ENCODE measurements around the gene GPR132. TPM values are rescaled to one million over a fixed set of nuclear protein-coding genes. Genes with fewer than 3 reads are reported as not detected.

The GPR132 gene
- total RNA-seq, 1 experiment from 2014 or later = 0.20 TPM

DNA sequence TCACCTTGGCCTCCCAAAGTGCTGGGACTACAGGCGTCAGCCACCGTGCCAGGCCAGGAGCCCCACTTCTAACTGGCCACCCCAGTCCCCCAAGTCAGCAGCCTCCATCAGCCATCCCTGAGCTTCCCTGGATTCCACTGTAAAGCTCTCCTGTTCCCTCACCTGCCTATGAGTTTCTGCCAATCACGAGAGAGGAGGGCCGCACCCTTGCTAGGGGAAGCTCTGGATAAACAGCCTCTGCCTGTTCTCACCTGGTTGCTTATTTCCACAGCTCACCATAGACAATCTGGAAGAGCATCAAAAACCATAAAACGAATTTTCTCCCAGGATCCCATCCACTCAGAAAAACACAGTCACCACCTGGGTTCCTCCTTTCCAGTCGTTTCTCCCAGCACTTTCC lies 49.3 kb downstream of the GPR132 start:
- Histone ChIP-seq H2BK20ac (ENCODE audit: low read depth, low read length, poor library complexity, severe bottlenecking) (no peak overlapping the region), H3K23ac (ENCODE audit: insufficient read length, low read depth, low read length) (no peak overlapping the region), H2BK120ac (ENCODE audit: low read depth, low read length, poor library complexity, severe bottlenecking) (no peak overlapping the region), H4K20me1 (ENCODE audit: control insufficient read depth, insufficient read depth, insufficient read length) (peaks cover 3% of the 10 kb centered on the region), H3K4ac (ENCODE audit: low read depth, low read length) (no peak overlapping the region), H3K56ac (ENCODE audit: insufficient read length, low read depth, low read length) (no peak overlapping the region), H3K27ac (ENCODE audit: insufficient read length, low read depth, low read length) (no peak overlapping the region), H3K9ac (ENCODE audit: extremely low read depth, insufficient read length, low read length) (no peak overlapping the region), H3K9me3 (ENCODE audit: control insufficient read depth, low read depth, low read length) (no peaks in the 10 kb centered on the region), H3K4me2 (ENCODE audit: insufficient read depth, insufficient read length, low read length) (no peak overlapping the region), H3K4me1 (ENCODE audit: insufficient read depth, low read length) (peaks cover 5% of the 10 kb centered on the region; the same call in 1 of the 2 replicates), H4K91ac (ENCODE audit: insufficient read length, low read depth, low read length) (no peak overlapping the region), H3K23me2 (ENCODE audit: insufficient read length, low read depth, low read length, poor library complexity, severe bottlenecking) (peaks cover 6% of the 10 kb centered on the region), H4K5ac (ENCODE audit: insufficient read length, low read depth, low read length) (no peak overlapping the region), H2AK5ac (ENCODE audit: insufficient read length, low read length) (no peak overlapping the region), H2AFZ (ENCODE audit: low read length) (no peak overlapping the region), H3T11ph (ENCODE audit: low read length) (no peak overlapping the region), H3K14ac (ENCODE audit: insufficient read depth, low read length) (no peak overlapping the region), H2BK5ac (ENCODE audit: insufficient read length, low read length) (no peak overlapping the region), H3K18ac (ENCODE audit: insufficient read length, low read depth, low read length) (no peak overlapping the region), H3K27me3 (ENCODE audit: insufficient read depth, low read length) (no peaks in the 10 kb centered on the region), H3K79me2 (ENCODE audit: insufficient read depth, low read length) (peaks cover 76% of the 10 kb centered on the region), H4K8ac (replicated peaks; ENCODE audit: insufficient read length, low read depth, low read length) (no peak overlapping the region), H2BK12ac (ENCODE audit: insufficient read length, low read depth, low read length) (no peak overlapping the region), H3K79me1 (ENCODE audit: insufficient read depth, low read depth, low read length, poor library complexity, severe bottlenecking) (peaks cover 34% of the 10 kb centered on the region), H2BK15ac (ENCODE audit: low read depth, low read length) (no peak overlapping the region)
- Mint-ChIP-seq H3K9me3 (peaks cover 0 to 2% of the 10 kb centered on the region in 2 experiments; a peak in 1 of 5 replicates), H3K4me3 (peak overlapping the region in 1 of 2 experiments; percentile 30; a peak in 1 of 5 replicates), H3K27me3 (ENCODE audit: low read depth) (no peaks in the 10 kb centered on the region; the same call in 1 of the 2 replicates), H3K27ac (peak overlapping the region; percentile 46 to 88 (median 61); a peak in 4 of 7 replicates), H3K36me3 (ENCODE audit: insufficient read depth in 1 of 3, low read depth in 3 of 3) (peaks cover 15 to 50% (median 44%) of the 10 kb centered on the region in 3 experiments; a peak in 6 of 7 replicates), H3K4me1 (peaks cover 57 to 74% of the 10 kb centered on the region in 2 experiments)
- no CpG with 5 or more reads among the region's 6 CpGs for WGBS (ENCODE audit: extremely low coverage, insufficient read length, low lambda C conversion rate)
- TF ChIP-seq CTCF (conservative IDR thresholded peaks at IDR 0.05) = no peak
- DNase-seq = no peak

Measured in H9 (cell line).